Esophagus muscularis mucosa (tissue), 4 donors: ENCODE data around the gene CABP4. TPM values are rescaled to one million over a fixed set of nuclear protein-coding genes. Genes with fewer than 3 reads are reported as not detected.
A peak's percentile ranks its signal among the peaks of the same experiment; 100 is the strongest.

Source experiments
- DNase-seq: peaks from one replicate; pipeline ENCODE4 v3.0.0-alpha.2; 2017; ENCODE audit errors: extremely low spot score
- H3K27ac ChIP-seq, 4 donors: fragments of 200-600 bp; sonication (generic); replicated peaks in 1 of 4; 1 replicate in 3 of 4; 2 replicates in 1 of 4; pipeline ENCODE4 v1.5.1; 2016 to 2019; ENCODE audit warnings: mild to moderate bottlenecking in 1 of 4
- H3K27me3 ChIP-seq, 4 donors: fragments of 200-600 bp; sonication (generic); one replicate each; pipeline versions ENCODE4 v1.5.1 to v1.6.0; 2016 to 2019
- H3K36me3 ChIP-seq, 4 donors: fragments of 200-600 bp; sonication (generic); one replicate each; pipeline ENCODE4 v1.5.1; 2016 to 2019
- H3K4me1 ChIP-seq, 4 donors: fragments of 200-600 bp; sonication (generic); one replicate each; pipeline ENCODE4 v1.5.1; 2016 to 2019
- H3K4me3 ChIP-seq, 4 donors: fragments of 200-600 bp; sonication (generic); 1 replicate in 2 of 4; 2 replicates in 2 of 4; pipeline ENCODE4 v1.5.1; 2016 to 2019; ENCODE audit warnings: mild to moderate bottlenecking in 4 of 4, moderate library complexity in 1 of 4
- H3K9me3 ChIP-seq, 4 donors: fragments of 200-600 bp; sonication (generic); 1 replicate in 3 of 4; 2 replicates in 1 of 4; pipeline ENCODE4 v1.5.1; 2016 to 2019
- EP300 ChIP-seq: sonication (generic); formaldehyde crosslinking; IDR thresholded peaks from one replicate; pipeline ENCODE4 v1.6.1; 2017; ENCODE audit warnings: antibody characterized with exemption
- POLR2A ChIP-seq: fragments of 450-650 bp; IDR thresholded peaks from one replicate; pipeline ENCODE4 v1.6.1; 2017; ENCODE audit warnings: antibody characterized with exemption, moderate library complexity, mild to moderate bottlenecking, low read depth
- POLR2AphosphoS5 ChIP-seq, 2 donors: sonication (generic); formaldehyde crosslinking; IDR thresholded peaks; one replicate each; pipeline ENCODE4 v1.6.1; 2017; ENCODE audit warnings: antibody characterized with exemption in 2 of 2
- WGBS: methylation state at CpG from one replicate; pipeline ENCODE4 v1.1.5; 2018; 5-methylcytosine and 5-hydroxymethylcytosine counted together
- intact Hi-C: fragments of 100-400 bp; cut with DNase I; formaldehyde crosslinking; loops from one replicate; pipeline ENCODE4 v1.15.1; 2023
- total RNA-seq, 4 donors: library from RNA; depleted of rRNA; stranded (reverse); fragments of >200 nt; gene quantifications; one replicate each; pipeline versions ENCODE4 v1.1.0 to v1.2.1, GENCODE V29; 2016
- TF ChIP-seq, protein P1 (sequence below), 3 experiments: fragments of 200-600 bp in 2 of 3; fragments of 450-650 bp in 1 of 3; sonication (generic) in 2 of 3; IDR thresholded peaks; one replicate each; pipeline ENCODE4 v1.5.1; 2017 to 2019; ENCODE audit warnings: antibody characterized with exemption in 3 of 3, mild to moderate bottlenecking in 2 of 3, moderate library complexity in 1 of 3

CABP4 gene
- total RNA-seq, 4 donors from 2014 or later, result 0.50 to 2.9 (median 1.5) TPM

DNA sequence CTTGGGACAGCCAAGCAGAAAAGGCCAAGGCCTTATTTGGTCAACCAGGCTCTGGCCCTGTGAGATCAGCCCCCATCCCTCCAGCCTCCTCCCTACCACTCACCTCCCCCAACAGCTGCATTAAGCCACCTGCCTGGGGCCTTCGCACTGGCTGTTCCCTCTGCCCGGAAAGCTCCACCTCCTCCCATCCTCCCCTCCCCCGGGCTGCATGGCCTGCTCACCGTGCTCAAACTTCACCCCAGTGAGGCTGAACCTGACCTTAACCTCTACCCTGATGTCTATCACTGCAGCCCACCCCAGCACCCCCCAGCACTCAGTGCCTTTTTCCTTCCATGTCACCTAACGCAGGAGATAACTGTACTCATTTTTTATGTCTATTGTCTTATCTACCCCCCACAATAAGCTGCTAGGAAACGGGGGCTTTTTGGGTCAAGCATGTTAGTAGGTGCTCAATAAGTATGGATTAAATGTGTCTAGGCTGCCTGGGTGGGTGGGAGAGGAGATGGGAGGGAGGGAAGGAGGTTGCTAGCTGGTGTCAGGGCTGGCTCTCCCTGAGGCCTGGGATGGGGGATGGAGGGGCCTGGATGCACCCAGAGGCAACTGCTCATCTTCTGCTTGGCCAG lies 18.6 kb upstream of the CABP4 start:
- Histone ChIP-seq H3K27me3 (no peaks in the 10 kb centered on the region), H3K27ac (peak overlapping the region; percentile 38 to 59 (median 42)), H3K9me3 (no peaks in the 10 kb centered on the region), H3K4me3 (peak overlapping the region in 2 of 4 donors; percentile 10 to 42), H3K36me3 (peaks cover 36 to 91% (median 85%) of the 10 kb centered on the region in 4 donors), H3K4me1 (peaks cover 18 to 54% (median 38%) of the 10 kb centered on the region in 4 donors)
- intact Hi-C loops, result no loop called here
- no peak for TF ChIP-seq POLR2AphosphoS5 (IDR thresholded peaks at IDR 0.05)
- no peak for TF ChIP-seq EP300
- TF ChIP-seq, protein P1, sequence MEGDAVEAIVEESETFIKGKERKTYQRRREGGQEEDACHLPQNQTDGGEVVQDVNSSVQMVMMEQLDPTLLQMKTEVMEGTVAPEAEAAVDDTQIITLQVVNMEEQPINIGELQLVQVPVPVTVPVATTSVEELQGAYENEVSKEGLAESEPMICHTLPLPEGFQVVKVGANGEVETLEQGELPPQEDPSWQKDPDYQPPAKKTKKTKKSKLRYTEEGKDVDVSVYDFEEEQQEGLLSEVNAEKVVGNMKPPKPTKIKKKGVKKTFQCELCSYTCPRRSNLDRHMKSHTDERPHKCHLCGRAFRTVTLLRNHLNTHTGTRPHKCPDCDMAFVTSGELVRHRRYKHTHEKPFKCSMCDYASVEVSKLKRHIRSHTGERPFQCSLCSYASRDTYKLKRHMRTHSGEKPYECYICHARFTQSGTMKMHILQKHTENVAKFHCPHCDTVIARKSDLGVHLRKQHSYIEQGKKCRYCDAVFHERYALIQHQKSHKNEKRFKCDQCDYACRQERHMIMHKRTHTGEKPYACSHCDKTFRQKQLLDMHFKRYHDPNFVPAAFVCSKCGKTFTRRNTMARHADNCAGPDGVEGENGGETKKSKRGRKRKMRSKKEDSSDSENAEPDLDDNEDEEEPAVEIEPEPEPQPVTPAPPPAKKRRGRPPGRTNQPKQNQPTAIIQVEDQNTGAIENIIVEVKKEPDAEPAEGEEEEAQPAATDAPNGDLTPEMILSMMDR (IDR thresholded peaks at IDR 0.05), result no peak
- no peak for TF ChIP-seq POLR2A
- no peak for DNase-seq
- 46% methylated on average over 6 of the region's 6 CpGs for WGBS

- peaks cover 35 to 91% (median 83%) of the 10 kb centered on the region in 4 donors for H3K36me3 ChIP-seq
- WGBS, result 71% methylated on average over 14 of the region's 26 CpGs
- H3K4me3 ChIP-seq, result peak within 1 kb of the TSS in 3 of 4 donors; percentile 1 to 42 (median 10)
- H3K4me1 ChIP-seq, result peaks cover 19 to 61% (median 43%) of the 10 kb centered on the region in 4 donors
- DNase-seq, result no peak
- intact Hi-C loops, result no loop called here
- H3K27me3 ChIP-seq, result no peaks in the 10 kb centered on the region
- H3K27ac ChIP-seq, result peak within 1 kb of the TSS; percentile 38 to 59 (median 50)
- no peaks in the 10 kb centered on the region for H3K9me3 ChIP-seq
- TF ChIP-seq POLR2A (no peak), EP300 (no peak), POLR2AphosphoS5 (IDR thresholded peaks at IDR 0.05) (no peak)
- TF ChIP-seq, protein P1 (IDR thresholded peaks at IDR 0.05), result no peak
Observed at GRCh38 chr11:67437082-67437808, 17.9 kb upstream of the CABP4 start, which contains the start of gene PTPRCAP. Gene PTPRCAP (minus strand): TSS chr11:67437682. CDS start chr11:67437619, 63 bp downstream.

- H3K27ac ChIP-seq, result peak overlapping the region in 1 of 4 donors; percentile 18
- WGBS, result 100% methylated on average over 1 of the region's 3 CpGs
- peak overlapping the region in 3 of 4 donors; percentile 1 to 42 (median 10) for H3K4me3 ChIP-seq
- peaks cover 31 to 87% (median 78%) of the 10 kb centered on the region in 4 donors for H3K36me3 ChIP-seq
- TF ChIP-seq POLR2A (no peak), POLR2AphosphoS5 (IDR thresholded peaks at IDR 0.05) (no peak), EP300 (no peak)
- TF ChIP-seq, protein P1 (IDR thresholded peaks at IDR 0.05), result no peak
- no peaks in the 10 kb centered on the region for H3K9me3 ChIP-seq
- DNase-seq, result no peak
- intact Hi-C loops, result no loop called here
- H3K4me1 ChIP-seq, result peaks cover 24 to 66% (median 49%) of the 10 kb centered on the region in 4 donors
- H3K27me3 ChIP-seq, result no peaks in the 10 kb centered on the region
Observed at GRCh38 chr11:67437809-67438157, 17.4 kb upstream of the CABP4 start.

DNA sequence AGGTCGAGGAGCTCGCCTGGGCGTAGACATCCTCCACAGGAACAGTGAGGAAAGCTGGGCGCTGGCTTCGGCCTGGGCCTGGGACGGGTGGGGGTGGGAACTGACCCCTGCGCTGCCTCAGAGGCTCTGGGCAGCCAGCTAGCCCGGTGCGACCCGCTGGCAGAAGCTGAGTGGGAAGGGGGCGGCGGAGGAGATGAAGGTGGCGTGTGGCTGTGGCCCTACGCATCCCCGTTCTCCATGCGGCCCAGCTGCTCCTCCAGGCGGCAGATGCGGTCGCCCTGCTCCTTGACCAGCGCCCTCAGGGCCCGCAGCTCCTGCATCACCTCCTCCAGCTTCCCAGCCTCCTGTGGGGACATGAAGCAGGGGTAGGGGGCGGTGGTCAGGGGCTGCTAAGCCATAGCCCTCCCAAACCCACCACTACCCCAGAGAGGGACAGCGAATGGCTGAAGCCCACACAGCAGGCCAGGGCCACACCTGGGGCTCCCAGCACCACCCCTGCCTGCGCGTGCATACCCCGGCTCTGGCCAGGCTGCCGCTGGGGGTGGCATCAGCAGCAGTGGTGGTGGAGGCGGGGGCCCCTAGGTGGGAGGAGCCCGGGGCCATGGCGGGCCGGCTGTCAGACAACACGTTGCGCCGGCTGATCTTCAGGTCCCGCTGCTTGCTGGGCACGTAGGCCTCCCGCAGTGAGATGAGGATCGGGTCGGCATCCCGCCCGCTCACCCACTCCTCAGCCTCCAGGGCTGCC lies 16.8 kb upstream of the CABP4 start:
- WGBS, result 87% methylated on average over 6 of the region's 41 CpGs
- no peak for DNase-seq
- no peaks in the 10 kb centered on the region for H3K27me3 ChIP-seq
- peak overlapping the region in 2 of 4 donors; percentile 10 to 42 for H3K4me3 ChIP-seq
- H3K4me1 ChIP-seq, result peaks cover 24 to 70% (median 51%) of the 10 kb centered on the region in 4 donors
- intact Hi-C loops, result no loop called here
- peaks cover 25 to 81% (median 73%) of the 10 kb centered on the region in 4 donors for H3K36me3 ChIP-seq
- H3K27ac ChIP-seq, result peak overlapping the region in 3 of 4 donors; percentile 45 to 59 (median 57)
- no peaks in the 10 kb centered on the region for H3K9me3 ChIP-seq
- TF ChIP-seq EP300, result no peak
- no peak for TF ChIP-seq POLR2AphosphoS5 (IDR thresholded peaks at IDR 0.05)
- TF ChIP-seq, protein P1 (IDR thresholded peaks at IDR 0.05), result no peak
- TF ChIP-seq POLR2A, result no peak
